Activated T-helper 1 cell treated with Interleukin-2 at 50 U/mL for 16 hours (primary cell): ENCODE measurements around the gene KRT14.
"Not testable (repeated sequence)": the region's sequence is repeated elsewhere in the genome, so short reads cannot be mapped to it uniquely, and the experiment has no call there.

ENCODE experiments used
- DNase-seq: peaks from one replicate; pipeline ENCODE4 v3.0.0-alpha.2; 2020; ENCODE audit warnings: low read depth

KRT14 gene

GRCh38 chr17:41602524-41602923 lies 15.8 kb upstream of the KRT14 start:
- DNase-seq = no peak

- no peak for DNase-seq
These were observed 13.6 kb upstream of the KRT14 start for GRCh38 chr17:41600318-41600717.

GRCh38 chr17:41599680-41600079 lies 13.0 kb upstream of the KRT14 start:
- no peak for DNase-seq

GRCh38 chr17:41595585-41595984 lies 8.9 kb upstream of the KRT14 start:
- DNase-seq = no peak

- DNase-seq = no peak
These were observed 7.7 kb upstream of the KRT14 start for GRCh38 chr17:41594363-41594915.

- no peak for DNase-seq
These were observed 6.7 kb upstream of the KRT14 start for GRCh38 chr17:41593306-41593981.

- no peak for DNase-seq
These were observed 6.1 kb upstream of the KRT14 start for GRCh38 chr17:41592601-41593305.

- no peak for DNase-seq
These were observed 2.6 kb upstream of the KRT14 start for GRCh38 chr17:41589301-41589700.

- DNase-seq = no peak
These were observed 1.6 kb upstream of the KRT14 start for GRCh38 chr17:41588126-41588810.

- DNase-seq = no peak
These were observed 1.2 kb downstream of the KRT14 start for GRCh38 chr17:41585301-41586056.

GRCh38 chr17:41584331-41584927 lies 2.3 kb downstream of the KRT14 start:
- DNase-seq = not testable (repeated sequence)

- no peak for DNase-seq
These were observed 3.3 kb downstream of the KRT14 start for GRCh38 chr17:41583137-41584127.

GRCh38 chr17:41582061-41582968 lies 4.4 kb downstream of the KRT14 start:
- not testable (repeated sequence) for DNase-seq

GRCh38 chr17:41581366-41582060 lies 5.2 kb downstream of the KRT14 start:
- DNase-seq = no peak

- DNase-seq = no peak
These were observed 5.9 kb downstream of the KRT14 start for GRCh38 chr17:41580687-41581365.

GRCh38 chr17:41580244-41580575 lies 6.5 kb downstream of the KRT14 start:
- DNase-seq = no peak

- DNase-seq = peak; percentile 15
These were observed 7.0 kb downstream of the KRT14 start for GRCh38 chr17:41579484-41580243.

GRCh38 chr17:41578971-41579370 lies 7.7 kb downstream of the KRT14 start:
- DNase-seq = no peak
